IPS DF 6.9 (cell line): ENCODE measurements around the gene CDH24.
"Not testable (repeated sequence)": the region's sequence is repeated elsewhere in the genome, so short reads cannot be mapped to it uniquely, and the experiment has no call there.

Experiments used
- DNase-seq: peaks from one replicate; pipeline ENCODE4 v3.0.0-alpha.2; 2013; ENCODE audit warnings: low read depth, low spot score
- H3K27ac ChIP-seq: one replicate; pipeline ENCODE4 v1.5.1; 2013; ENCODE audit warnings: low read length, control low read depth
- H3K27me3 ChIP-seq: 2 replicates; pipeline ENCODE4 v1.6.1; 2013; ENCODE audit warnings: mild to moderate bottlenecking, low read length; ENCODE audit not compliant: control insufficient read depth, insufficient read depth
- H3K36me3 ChIP-seq: 2 replicates; pipeline ENCODE4 v1.6.1; 2013; ENCODE audit warnings: low read length; ENCODE audit not compliant: control insufficient read depth, insufficient read depth
- H3K4me1 ChIP-seq: 2 replicates; pipeline ENCODE4 v1.6.1; 2013; ENCODE audit warnings: low read length; ENCODE audit not compliant: control insufficient read depth, insufficient read depth
- H3K4me3 ChIP-seq: 2 replicates; pipeline ENCODE4 v1.5.1; 2013; ENCODE audit warnings: mild to moderate bottlenecking, low read length
- H3K9me3 ChIP-seq: 2 replicates; pipeline ENCODE4 v1.6.1; 2013; ENCODE audit warnings: low read length, inconsistent platforms; ENCODE audit not compliant: control insufficient read depth, insufficient read depth
- WGBS: extraction: QIAGEN DNeasy Blood & Tissue Kit; methylation state at CpG from one replicate; pipeline ENCODE4 v1.1.7; 2013; ENCODE audit warnings: mixed read lengths, missing lambda C conversion rate; ENCODE audit not compliant: insufficient read length, insufficient coverage; 5-methylcytosine and 5-hydroxymethylcytosine counted together

Gene CDH24

DNA sequence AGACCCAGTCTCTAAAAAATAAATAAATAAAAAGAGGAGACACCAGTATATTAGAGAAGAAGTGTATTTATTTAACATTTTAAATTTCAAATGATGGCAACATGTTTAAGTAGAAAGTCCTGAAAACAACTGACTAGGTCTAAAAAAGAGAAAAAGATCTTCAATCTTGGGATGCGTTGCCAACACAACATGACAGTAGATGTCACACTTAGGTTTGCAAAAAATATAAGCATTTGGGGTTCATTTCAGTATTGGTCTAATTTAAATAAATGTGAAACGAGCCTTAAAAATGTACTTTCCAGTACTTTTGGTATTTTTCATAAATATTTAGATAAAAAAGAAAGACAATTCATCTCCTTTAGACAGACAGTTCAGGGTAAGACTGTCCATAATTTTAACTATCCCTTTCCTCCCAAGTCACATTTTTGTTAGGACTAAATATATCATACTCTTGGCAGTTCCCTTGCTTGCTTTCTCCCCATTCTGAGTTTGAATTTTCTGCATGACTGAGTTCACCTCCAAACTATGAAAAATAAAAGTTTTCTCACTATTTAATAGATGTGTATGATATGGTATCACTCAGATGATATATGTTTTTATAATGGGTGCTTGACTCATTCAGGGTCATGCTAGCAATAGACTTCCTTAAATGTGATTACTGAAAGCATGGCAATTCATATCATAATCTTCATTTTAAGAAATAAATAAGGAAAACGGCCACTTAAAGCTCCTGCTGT, 51.7 kb downstream of the CDH24 start:
- no CpG with 5 or more reads among the region's 3 CpGs for WGBS
- Histone ChIP-seq H3K4me1 (no peaks in the 10 kb centered on the region; the same call in 1 of the 2 replicates), H3K27me3 (no peaks in the 10 kb centered on the region), H3K27ac (no peak overlapping the region), H3K36me3 (no peaks in the 10 kb centered on the region), H3K4me3 (no peak overlapping the region), H3K9me3 (no peaks in the 10 kb centered on the region)
- DNase-seq, result no peak

DNA sequence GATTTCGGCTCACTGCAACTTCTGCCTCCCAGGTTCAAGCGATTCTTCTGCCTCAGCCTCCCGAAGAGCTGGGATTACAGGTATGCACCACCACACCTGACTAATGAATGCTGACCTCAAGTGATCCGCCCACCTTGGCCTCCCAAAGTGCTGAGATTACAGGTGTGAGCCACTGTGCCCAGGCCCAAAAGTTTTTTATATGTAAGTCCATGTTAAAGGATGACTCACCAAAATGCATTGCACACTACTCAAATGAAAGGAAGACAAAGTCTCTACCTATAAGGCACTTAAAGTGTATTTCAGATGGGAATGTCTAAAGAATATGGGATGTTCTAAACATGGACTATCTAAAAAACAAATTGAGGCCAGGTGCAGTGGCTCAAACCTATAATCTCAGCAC, 53.0 kb downstream of the CDH24 start:
- not testable (repeated sequence) for H3K36me3 ChIP-seq, DNase-seq, H3K4me1 ChIP-seq, H3K9me3 ChIP-seq, H3K27ac ChIP-seq, H3K4me3 ChIP-seq, H3K27me3 ChIP-seq
- WGBS, result no CpG with 5 or more reads among the region's 4 CpGs

DNA sequence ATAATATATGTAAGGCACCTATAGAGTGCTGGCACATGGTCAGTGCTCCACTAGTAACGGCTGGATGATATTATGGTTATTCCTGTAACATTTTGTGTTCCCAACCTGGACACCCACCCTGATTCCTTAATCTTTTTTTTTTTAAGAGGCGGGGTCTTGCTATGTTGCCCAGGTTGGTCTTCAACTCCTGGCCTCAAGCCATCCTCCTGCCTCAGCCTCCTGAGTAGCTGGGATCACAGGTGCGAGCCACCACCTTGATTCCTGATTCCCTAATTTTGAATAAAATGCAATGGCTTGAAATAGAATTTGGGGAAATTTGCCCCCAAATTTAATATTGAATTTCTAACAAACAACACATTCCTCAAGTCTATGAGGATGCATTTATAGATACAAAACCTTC, 54.7 kb downstream of the CDH24 start:
- WGBS, result no CpG with 5 or more reads among the region's 3 CpGs
- Histone ChIP-seq H3K36me3 (no peaks in the 10 kb centered on the region), H3K9me3 (no peaks in the 10 kb centered on the region), H3K4me3 (no peak overlapping the region), H3K27me3 (no peaks in the 10 kb centered on the region), H3K27ac (no peak overlapping the region), H3K4me1 (no peaks in the 10 kb centered on the region; the same call in 1 of the 2 replicates)
- no peak for DNase-seq

DNA sequence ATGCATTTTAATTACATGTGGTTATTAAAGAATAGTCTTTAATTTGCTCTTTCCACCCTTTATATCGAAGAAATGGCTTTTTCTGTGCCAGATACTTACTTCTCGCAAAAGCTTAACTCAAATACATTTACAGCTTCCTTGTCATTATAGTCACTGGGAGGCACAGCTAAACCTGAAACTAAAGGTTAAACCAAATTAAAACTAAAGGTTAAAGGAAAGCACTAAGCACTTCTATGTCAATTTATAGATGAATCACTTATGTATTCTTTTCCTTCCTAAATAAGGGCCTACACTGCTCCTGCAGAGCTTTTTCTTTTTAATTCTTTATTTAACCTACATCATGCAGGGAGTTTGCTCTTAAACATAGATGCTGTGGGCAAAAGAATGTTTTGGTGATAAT, 56.5 kb downstream of the CDH24 start:
- Histone ChIP-seq H3K27ac (no peak overlapping the region), H3K4me1 (peaks cover under 1% of the 10 kb centered on the region; the same call in 1 of the 2 replicates), H3K27me3 (no peaks in the 10 kb centered on the region), H3K36me3 (no peaks in the 10 kb centered on the region), H3K9me3 (no peaks in the 10 kb centered on the region), H3K4me3 (no peak overlapping the region)
- no CpG with 5 or more reads among the region's 2 CpGs for WGBS
- no peak for DNase-seq

DNA sequence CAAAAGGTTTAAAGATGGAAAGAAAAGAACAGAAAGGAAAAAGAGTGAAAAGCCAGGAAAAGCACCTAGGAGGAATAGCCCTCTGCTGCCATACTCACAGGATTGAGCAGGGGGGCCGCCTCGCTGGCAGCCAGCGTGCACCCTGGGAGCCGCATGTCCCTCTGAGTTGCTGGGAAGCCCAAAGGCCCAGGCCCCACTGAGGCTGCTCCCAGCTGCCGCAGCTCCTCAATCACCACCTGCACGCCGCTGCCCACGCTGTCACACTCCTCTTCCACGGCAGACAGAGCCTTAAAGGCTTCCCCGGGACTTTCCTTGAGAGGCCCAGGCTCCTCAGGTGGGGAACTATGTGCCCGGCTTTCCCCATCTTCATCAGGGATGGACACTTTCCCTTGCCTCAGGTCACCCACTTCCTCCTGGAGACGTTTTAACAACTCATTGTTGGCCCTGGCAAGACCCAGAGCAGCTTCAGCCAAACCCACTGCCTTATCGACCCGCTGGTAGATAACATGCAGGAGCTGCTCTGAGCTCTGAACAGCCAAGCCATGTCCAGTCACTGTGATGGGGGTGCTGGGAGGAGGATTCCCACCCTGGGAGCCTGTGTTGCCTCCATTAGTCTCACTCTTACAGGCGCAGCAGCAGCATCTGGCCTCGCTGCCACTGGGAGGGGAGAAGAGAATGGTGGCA, 58.8 kb downstream of the CDH24 start:
- Histone ChIP-seq H3K9me3 (no peaks in the 10 kb centered on the region), H3K36me3 (no peaks in the 10 kb centered on the region), H3K4me1 (peaks cover 4% of the 10 kb centered on the region), H3K27ac (no peak overlapping the region), H3K27me3 (no peaks in the 10 kb centered on the region), H3K4me3 (no peak overlapping the region)
- no peak for DNase-seq
- WGBS, result no CpG with 5 or more reads among the region's 16 CpGs

DNA sequence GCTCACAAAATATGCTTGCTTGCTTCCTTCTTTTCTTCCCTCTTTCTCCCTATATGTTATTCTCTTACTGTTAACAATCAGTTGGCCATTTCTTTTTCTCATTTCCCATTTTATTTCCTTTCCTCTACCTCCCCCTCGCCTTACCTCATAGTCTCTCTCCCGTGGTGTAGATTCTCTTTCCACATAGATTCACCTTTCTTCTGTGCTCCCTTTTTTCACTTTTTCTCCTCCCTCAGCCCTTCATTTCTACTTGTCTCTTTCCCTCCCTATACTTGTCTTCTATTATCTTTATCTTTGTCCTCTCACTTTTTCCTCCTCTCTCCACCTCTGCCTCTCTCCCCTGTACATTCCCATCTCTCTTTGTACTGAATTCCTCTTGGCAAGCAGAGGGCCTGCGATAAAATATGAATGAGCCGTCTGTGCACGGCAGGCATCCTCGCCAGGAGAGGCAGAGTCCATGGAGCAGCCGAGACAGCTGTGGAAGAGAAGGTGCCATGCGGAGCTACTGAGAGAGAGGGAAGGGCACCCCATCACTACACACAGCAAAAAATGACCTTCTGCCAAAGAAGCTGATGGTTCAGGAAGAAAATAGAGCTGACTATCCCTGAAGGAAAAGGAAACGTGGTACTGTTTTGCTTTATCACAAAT, 59.5 kb downstream of the CDH24 start:
- DNase-seq, result no peak
- Histone ChIP-seq H3K4me1 (peaks cover 4% of the 10 kb centered on the region), H3K4me3 (no peak overlapping the region), H3K27ac (no peak overlapping the region), H3K9me3 (no peaks in the 10 kb centered on the region), H3K27me3 (no peaks in the 10 kb centered on the region), H3K36me3 (no peaks in the 10 kb centered on the region)
- 100% methylated on average over 2 of the region's 9 CpGs for WGBS
